ENCODE results near the gene RANBP9.
A peak's percentile ranks its signal among the peaks of the same experiment; 100 is the strongest.

The RANBP9 gene

DNA sequence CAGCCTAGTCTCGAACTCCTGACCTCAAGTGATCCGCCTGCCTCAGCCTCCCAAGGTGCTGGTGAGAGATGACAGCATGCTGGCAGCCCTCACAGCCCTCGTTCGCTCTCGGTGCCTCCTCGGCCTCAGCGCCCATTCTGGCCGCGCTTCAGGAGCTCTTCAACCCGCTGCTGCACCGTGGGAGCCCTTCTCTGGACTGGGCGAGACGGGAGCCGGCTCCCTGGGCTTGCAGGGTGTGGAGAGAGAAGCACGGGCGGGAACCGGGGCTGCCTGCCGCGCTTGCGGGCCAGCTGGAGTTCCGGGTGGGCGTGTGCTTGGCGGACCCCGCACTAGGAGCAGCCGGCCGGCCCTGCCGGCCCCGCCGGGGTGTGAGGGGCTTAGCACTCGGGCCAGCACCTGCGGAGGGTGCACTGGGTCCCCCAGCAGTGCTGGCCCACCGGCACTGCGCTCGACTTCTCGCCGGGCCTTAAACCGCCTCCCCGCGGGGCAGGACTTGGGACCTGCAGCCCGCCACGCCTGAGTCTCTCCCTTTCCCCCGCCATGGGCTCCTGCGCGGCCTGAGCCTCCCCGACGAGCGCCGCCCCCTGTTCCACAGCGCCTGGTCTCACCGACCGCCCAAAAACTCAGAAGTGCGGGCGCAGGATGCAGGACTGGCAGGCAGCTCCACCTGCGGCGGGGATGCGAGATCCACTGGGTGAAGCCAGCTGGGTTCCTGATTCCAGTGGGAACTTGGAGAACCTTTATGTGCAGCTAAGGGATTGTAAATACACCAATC lies 31.5 kb upstream of the RANBP9 start:
- ATAC-seq = no peak
- TF ChIP-seq, protein P1, sequence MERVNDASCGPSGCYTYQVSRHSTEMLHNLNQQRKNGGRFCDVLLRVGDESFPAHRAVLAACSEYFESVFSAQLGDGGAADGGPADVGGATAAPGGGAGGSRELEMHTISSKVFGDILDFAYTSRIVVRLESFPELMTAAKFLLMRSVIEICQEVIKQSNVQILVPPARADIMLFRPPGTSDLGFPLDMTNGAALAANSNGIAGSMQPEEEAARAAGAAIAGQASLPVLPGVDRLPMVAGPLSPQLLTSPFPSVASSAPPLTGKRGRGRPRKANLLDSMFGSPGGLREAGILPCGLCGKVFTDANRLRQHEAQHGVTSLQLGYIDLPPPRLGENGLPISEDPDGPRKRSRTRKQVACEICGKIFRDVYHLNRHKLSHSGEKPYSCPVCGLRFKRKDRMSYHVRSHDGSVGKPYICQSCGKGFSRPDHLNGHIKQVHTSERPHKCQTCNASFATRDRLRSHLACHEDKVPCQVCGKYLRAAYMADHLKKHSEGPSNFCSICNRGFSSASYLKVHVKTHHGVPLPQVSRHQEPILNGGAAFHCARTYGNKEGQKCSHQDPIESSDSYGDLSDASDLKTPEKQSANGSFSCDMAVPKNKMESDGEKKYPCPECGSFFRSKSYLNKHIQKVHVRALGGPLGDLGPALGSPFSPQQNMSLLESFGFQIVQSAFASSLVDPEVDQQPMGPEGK (CRISPR knock-in tag; IDR thresholded peaks at IDR 0.05; ENCODE audit: borderline replicate concordance) = no peak
- TF ChIP-seq ZFP3 (CRISPR knock-in tag; IDR thresholded peaks at IDR 0.05) (no peak), GLIS3 (CRISPR knock-in tag; IDR thresholded peaks at IDR 0.05) (no peak)

DNA sequence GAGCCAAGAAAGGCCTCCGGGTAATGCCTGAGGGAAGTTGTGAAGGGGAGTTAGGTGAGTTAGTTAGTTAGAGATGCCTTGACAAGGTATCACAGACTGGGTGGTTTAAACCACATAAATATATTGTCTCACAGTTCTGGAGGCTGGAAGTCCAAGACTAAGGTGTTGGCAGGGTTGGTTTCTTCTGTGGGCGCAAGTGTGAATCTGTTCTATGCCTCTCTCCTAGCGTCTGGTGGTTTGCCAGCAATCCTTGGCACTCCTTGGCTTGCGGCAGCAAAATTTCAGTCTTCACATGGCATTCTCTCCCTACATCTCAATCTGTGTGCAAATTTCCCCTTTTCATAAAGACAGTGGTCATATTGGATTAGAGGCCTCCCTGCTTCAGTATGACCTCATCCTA lies 29.7 kb upstream of the RANBP9 start:
- no peak for ATAC-seq
- TF ChIP-seq, protein P1 (CRISPR knock-in tag; IDR thresholded peaks at IDR 0.05; ENCODE audit: borderline replicate concordance) = no peak
- TF ChIP-seq ZFP3 (CRISPR knock-in tag; IDR thresholded peaks at IDR 0.05) (no peak), ZFP30 (CRISPR knock-in tag; IDR thresholded peaks at IDR 0.05) (no peak), PPARA (CRISPR knock-in tag; IDR thresholded peaks at IDR 0.05; ENCODE audit: borderline replicate concordance) (no peak), GLIS3 (CRISPR knock-in tag; IDR thresholded peaks at IDR 0.05) (no peak), ZNF70 (CRISPR knock-in tag; IDR thresholded peaks at IDR 0.05) (no peak), RARB (CRISPR knock-in tag; IDR thresholded peaks at IDR 0.05) (no peak), ZC3H10 (CRISPR knock-in tag; IDR thresholded peaks at IDR 0.05) (no peak), OSR1 (CRISPR knock-in tag; IDR thresholded peaks at IDR 0.05) (no peak), CSDC2 (CRISPR knock-in tag; IDR thresholded peaks at IDR 0.05) (no peak), ESRRG (CRISPR knock-in tag; IDR thresholded peaks at IDR 0.05) (no peak)
- TF ChIP-seq, protein P2, sequence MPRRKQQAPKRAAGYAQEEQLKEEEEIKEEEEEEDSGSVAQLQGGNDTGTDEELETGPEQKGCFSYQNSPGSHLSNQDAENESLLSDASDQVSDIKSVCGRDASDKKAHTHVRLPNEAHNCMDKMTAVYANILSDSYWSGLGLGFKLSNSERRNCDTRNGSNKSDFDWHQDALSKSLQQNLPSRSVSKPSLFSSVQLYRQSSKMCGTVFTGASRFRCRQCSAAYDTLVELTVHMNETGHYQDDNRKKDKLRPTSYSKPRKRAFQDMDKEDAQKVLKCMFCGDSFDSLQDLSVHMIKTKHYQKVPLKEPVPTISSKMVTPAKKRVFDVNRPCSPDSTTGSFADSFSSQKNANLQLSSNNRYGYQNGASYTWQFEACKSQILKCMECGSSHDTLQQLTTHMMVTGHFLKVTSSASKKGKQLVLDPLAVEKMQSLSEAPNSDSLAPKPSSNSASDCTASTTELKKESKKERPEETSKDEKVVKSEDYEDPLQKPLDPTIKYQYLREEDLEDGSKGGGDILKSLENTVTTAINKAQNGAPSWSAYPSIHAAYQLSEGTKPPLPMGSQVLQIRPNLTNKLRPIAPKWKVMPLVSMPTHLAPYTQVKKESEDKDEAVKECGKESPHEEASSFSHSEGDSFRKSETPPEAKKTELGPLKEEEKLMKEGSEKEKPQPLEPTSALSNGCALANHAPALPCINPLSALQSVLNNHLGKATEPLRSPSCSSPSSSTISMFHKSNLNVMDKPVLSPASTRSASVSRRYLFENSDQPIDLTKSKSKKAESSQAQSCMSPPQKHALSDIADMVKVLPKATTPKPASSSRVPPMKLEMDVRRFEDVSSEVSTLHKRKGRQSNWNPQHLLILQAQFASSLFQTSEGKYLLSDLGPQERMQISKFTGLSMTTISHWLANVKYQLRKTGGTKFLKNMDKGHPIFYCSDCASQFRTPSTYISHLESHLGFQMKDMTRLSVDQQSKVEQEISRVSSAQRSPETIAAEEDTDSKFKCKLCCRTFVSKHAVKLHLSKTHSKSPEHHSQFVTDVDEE (CRISPR knock-in tag; IDR thresholded peaks at IDR 0.05) = no peak
- TF ChIP-seq, protein P3, sequence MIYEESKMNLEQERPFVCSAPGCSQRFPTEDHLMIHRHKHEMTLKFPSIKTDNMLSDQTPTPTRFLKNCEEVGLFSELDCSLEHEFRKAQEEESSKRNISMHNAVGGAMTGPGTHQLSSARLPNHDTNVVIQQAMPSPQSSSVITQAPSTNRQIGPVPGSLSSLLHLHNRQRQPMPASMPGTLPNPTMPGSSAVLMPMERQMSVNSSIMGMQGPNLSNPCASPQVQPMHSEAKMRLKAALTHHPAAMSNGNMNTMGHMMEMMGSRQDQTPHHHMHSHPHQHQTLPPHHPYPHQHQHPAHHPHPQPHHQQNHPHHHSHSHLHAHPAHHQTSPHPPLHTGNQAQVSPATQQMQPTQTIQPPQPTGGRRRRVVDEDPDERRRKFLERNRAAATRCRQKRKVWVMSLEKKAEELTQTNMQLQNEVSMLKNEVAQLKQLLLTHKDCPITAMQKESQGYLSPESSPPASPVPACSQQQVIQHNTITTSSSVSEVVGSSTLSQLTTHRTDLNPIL (CRISPR knock-in tag; IDR thresholded peaks at IDR 0.05; ENCODE audit: low read depth) = no peak

DNA sequence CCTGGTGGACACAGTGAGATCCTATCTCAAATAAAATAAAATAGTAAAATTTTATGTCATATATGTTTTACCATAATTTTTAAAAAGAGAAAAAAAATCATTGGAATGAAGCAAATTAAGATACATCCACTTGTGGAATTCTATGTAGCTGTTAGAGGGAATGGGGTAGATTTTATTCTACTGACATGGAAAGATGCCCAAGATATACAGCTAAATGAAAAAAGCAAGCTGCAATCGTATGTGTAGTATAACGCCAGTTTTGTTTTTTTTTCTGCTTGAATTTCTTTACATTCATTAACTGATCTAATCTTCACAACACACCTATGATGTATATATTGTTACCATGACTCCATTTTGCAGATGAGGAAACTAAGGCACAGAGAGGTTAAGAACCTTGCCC lies 23.4 kb upstream of the RANBP9 start:
- no peak for ATAC-seq
- TF ChIP-seq BACH2 (CRISPR knock-in tag; IDR thresholded peaks at IDR 0.05; ENCODE audit: borderline replicate concordance) = no peak
- no peak for TF ChIP-seq ZFP3 (CRISPR knock-in tag; IDR thresholded peaks at IDR 0.05)
- TF ChIP-seq ZC3H10 (CRISPR knock-in tag; IDR thresholded peaks at IDR 0.05) = no peak

DNA sequence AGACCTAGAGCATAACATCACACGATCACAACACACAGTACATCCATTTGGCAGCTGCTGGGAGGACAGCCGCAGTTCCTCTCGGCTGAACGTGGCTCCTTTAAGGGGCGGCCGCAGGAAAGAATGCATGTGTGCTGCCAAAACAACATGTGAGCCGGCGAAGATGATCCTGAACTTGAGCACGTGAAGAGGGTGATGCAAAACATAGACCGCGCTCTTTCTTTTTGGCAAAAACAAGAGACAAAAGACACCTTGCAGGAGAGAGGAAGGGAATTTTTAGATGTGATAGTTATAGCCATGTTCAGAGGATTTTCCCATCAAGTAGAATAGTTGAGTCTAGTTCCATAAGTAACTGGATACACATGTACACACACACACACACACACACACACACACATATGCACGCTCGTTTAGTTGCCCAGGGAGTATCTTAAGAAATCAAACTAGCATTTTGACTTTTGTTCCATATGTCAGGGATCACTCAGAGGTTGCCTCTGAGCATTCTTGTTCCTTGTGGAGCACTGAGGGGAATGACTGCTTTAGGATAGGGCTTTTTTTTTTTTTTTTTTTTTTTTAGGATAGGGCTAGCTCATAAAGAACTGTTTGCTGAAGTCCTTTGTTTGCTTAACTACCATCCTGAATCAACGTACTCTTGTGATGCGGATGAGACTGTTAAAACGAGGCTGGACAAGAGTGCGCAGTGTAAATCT lies 21.7 kb upstream of the RANBP9 start:
- peak; percentile 67 for ATAC-seq
- TF ChIP-seq TOX (CRISPR knock-in tag; IDR thresholded peaks at IDR 0.05; ENCODE audit: borderline replicate concordance) (no peak), ZNF70 (CRISPR knock-in tag; IDR thresholded peaks at IDR 0.05) (no peak), RARB (CRISPR knock-in tag; IDR thresholded peaks at IDR 0.05) (no peak), CSDC2 (CRISPR knock-in tag; IDR thresholded peaks at IDR 0.05) (no peak), ZNF565 (CRISPR knock-in tag; conservative IDR thresholded peaks at IDR 0.05; ENCODE audit: low read depth) (no peak), ESRRG (CRISPR knock-in tag; IDR thresholded peaks at IDR 0.05) (no peak), PPARA (CRISPR knock-in tag; IDR thresholded peaks at IDR 0.05; ENCODE audit: borderline replicate concordance) (no peak), ZC3H10 (CRISPR knock-in tag; IDR thresholded peaks at IDR 0.05) (no peak), TCF4 (CRISPR knock-in tag; IDR thresholded peaks at IDR 0.05; ENCODE audit: borderline replicate concordance) (no peak)
- TF ChIP-seq, protein P4, sequence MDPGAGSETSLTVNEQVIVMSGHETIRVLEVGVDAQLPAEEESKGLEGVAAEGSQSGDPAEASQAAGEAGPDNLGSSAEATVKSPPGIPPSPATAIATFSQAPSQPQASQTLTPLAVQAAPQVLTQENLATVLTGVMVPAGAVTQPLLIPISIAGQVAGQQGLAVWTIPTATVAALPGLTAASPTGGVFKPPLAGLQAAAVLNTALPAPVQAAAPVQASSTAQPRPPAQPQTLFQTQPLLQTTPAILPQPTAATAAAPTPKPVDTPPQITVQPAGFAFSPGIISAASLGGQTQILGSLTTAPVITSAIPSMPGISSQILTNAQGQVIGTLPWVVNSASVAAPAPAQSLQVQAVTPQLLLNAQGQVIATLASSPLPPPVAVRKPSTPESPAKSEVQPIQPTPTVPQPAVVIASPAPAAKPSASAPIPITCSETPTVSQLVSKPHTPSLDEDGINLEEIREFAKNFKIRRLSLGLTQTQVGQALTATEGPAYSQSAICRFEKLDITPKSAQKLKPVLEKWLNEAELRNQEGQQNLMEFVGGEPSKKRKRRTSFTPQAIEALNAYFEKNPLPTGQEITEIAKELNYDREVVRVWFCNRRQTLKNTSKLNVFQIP (CRISPR knock-in tag; IDR thresholded peaks at IDR 0.05; ENCODE audit: borderline replicate concordance, low read depth) = no peak
- TF ChIP-seq, protein P2 (CRISPR knock-in tag; IDR thresholded peaks at IDR 0.05) = no peak
- TF ChIP-seq, protein P5, sequence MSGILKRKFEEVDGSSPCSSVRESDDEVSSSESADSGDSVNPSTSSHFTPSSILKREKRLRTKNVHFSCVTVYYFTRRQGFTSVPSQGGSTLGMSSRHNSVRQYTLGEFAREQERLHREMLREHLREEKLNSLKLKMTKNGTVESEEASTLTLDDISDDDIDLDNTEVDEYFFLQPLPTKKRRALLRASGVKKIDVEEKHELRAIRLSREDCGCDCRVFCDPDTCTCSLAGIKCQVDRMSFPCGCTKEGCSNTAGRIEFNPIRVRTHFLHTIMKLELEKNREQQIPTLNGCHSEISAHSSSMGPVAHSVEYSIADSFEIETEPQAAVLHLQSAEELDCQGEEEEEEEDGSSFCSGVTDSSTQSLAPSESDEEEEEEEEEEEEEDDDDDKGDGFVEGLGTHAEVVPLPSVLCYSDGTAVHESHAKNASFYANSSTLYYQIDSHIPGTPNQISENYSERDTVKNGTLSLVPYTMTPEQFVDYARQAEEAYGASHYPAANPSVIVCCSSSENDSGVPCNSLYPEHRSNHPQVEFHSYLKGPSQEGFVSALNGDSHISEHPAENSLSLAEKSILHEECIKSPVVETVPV (CRISPR knock-in tag; IDR thresholded peaks at IDR 0.05) = no peak

Measured in SK-N-SH treated with all-trans-retinoic acid at 6 μM for 48 hours (cell line).